ENCODE results near the gene AKAP8L. TPM values are rescaled to one million over a fixed set of nuclear protein-coding genes. Genes with fewer than 3 reads are reported as not detected.

The AKAP8L gene
- total and polyA plus RNA-seq, 10 of the 15 experiments (the other 5 are each of a cell fraction or from before 2014, with no cell fraction given), result 0.66 to 64.3 (median 40.0) TPM

GRCh38 chr19:15390814-15391213 lies 28.0 kb downstream of the AKAP8L start (continued):
- TF ChIP-seq IRF5 (IDR thresholded peaks at IDR 0.05; ENCODE audit: borderline replicate concordance) (no peak), ATF7 (IDR thresholded peaks at IDR 0.05; ENCODE audit: low read depth) (peak; percentile 76), KLF5 (IDR thresholded peaks at IDR 0.05; ENCODE audit: partially characterized antibody) (no peak), CREB1 (IDR thresholded peaks at IDR 0.05; ENCODE audit: low read depth) (peak; percentile 26; the same call in 1 of the 2 replicates), HDAC6 (IDR thresholded peaks at IDR 0.05; ENCODE audit: unreplicated experiment) (no peak), NR2C1 (IDR thresholded peaks at IDR 0.05) (no peak)

- Histone ChIP-seq H3K27me3 (replicated peaks in 1 of 2; ENCODE audit: control insufficient read depth in 2 of 2, insufficient read depth in 2 of 2, low read length in 1 of 2) (no peaks in the 10 kb centered on the region), H3K36me3 (ENCODE audit: control insufficient read depth in 2 of 2, insufficient read depth in 2 of 2, low read length in 1 of 2) (peaks cover 0 to 6% of the 10 kb centered on the region in 2 experiments; a peak in 3 of 4 replicates), H2AFZ (ENCODE audit: control insufficient read depth, low read depth, low read length) (no peak overlapping the region), H3K27ac (ENCODE audit: control insufficient read depth, insufficient read depth) (no peak overlapping the region; the same call in 1 of the 2 replicates), H3K79me2 (ENCODE audit: control insufficient read depth, insufficient read depth, low read length) (peaks cover 29% of the 10 kb centered on the region), H3K9me3 (replicated peaks; ENCODE audit: control insufficient read depth, insufficient read depth, low read length) (no peaks in the 10 kb centered on the region), H3K4me2 (ENCODE audit: control insufficient read depth, insufficient read depth) (no peak overlapping the region; the same call in 1 of the 2 replicates), H3K4me3 (no peak overlapping the region), H4K20me1 (ENCODE audit: control insufficient read depth, insufficient read depth) (no peaks in the 10 kb centered on the region), H3K9ac (ENCODE audit: control insufficient read depth, insufficient read depth, low read length) (peak overlapping the region; percentile 11; the same call in 1 of the 2 replicates), H3K4me1 (ENCODE audit: control insufficient read depth, insufficient read depth, low read length) (peaks cover 21% of the 10 kb centered on the region)
- WGBS (ENCODE audit: insufficient coverage, insufficient replicate concordance, low lambda C conversion rate, missing lambda C conversion rate), result 40% methylated on average over 4 of the region's 6 CpGs
- FAIRE-seq (no peak), DNase-seq (ENCODE audit: low read depth, low spot score) (no peak), ATAC-seq (no peak)
- BruUV-seq (replicated peaks), result no TSS peak
- intact Hi-C loops (cut with micrococcal nuclease; ENCODE audit: unreplicated experiment) (no loop called here), in situ Hi-C loops (cut with MboI) (no loop called here)
- ChIA-PET SMC1A (ENCODE audit: uncharacterized antibody, unreplicated experiment) (no interaction called here), RAD21 (ENCODE audit: unreplicated experiment) (interaction anchor here (0.7 to 1.0 kb wide), 2 partner anchors 174 to 221 kb away, joined by 3 to 4 read pairs; no protein-coding TSS in a partner anchor), POLR2A (no interaction called here), CTCF (no interaction called here)
- TF ChIP-seq EZH2 (IDR thresholded peaks at IDR 0.05; ENCODE audit: borderline replicate concordance, control insufficient read depth, low read depth, low read length), result no peak
- TF ChIP-seq ZNF622 (IDR thresholded peaks at IDR 0.05), result no peak
- TF ChIP-seq RAD51 (IDR thresholded peaks at IDR 0.05), result no peak
- TF ChIP-seq ZNF207 (IDR thresholded peaks at IDR 0.05; ENCODE audit: borderline replicate concordance), result no peak
Measured at GRCh38 chr19:15381864-15382263, 36.9 kb downstream of the AKAP8L start.
